RWPE2 (cell line): ENCODE measurements around the gene ZNF432.
"Not testable (repeated sequence)": the region's sequence is repeated elsewhere in the genome, so short reads cannot be mapped to it uniquely, and the experiment has no call there.

Experiments used
- ATAC-seq: fragments of 200-7000 bp; cut with Tn5 transposase; 3 replicates; pipeline ENCODE4 v1.9.1; 2021; ENCODE audit warnings: low read depth
- DNase-seq: peaks from one replicate; pipeline ENCODE4 v3.0.0-alpha.2; 2020; ENCODE audit warnings: low spot score
- H3K27ac ChIP-seq: fragments of 450-650 bp; 2 replicates; pipeline ENCODE4 v1.5.1; 2017; ENCODE audit warnings: mild to moderate bottlenecking; ENCODE audit not compliant: poor library complexity, severe bottlenecking
- H3K27me3 ChIP-seq: fragments of 250-450 bp; sonication (Bioruptor Pico); 2 replicates; pipeline ENCODE4 v1.5.1; 2021; ENCODE audit warnings: mild to moderate bottlenecking, moderate library complexity; ENCODE audit not compliant: insufficient read depth, poor library complexity, severe bottlenecking
- H3K36me3 ChIP-seq: fragments of 250-450 bp; sonication (Bioruptor Pico); 2 replicates; pipeline ENCODE4 v1.5.1; 2020; ENCODE audit warnings: low read depth, mild to moderate bottlenecking, moderate library complexity
- H3K4me1 ChIP-seq: fragments of 250-450 bp; sonication (Bioruptor Pico); 2 replicates; pipeline ENCODE4 v1.5.1; 2021; ENCODE audit warnings: mild to moderate bottlenecking, moderate library complexity; ENCODE audit not compliant: insufficient read depth, poor library complexity, severe bottlenecking
- H3K4me3 ChIP-seq: fragments of 250-450 bp; sonication (Bioruptor Pico); 2 replicates; pipeline ENCODE4 v1.5.1; 2021; ENCODE audit warnings: mild to moderate bottlenecking, moderate library complexity; ENCODE audit not compliant: severe bottlenecking
- H3K9me3 ChIP-seq: fragments of 250-450 bp; sonication (Bioruptor Pico); 2 replicates; pipeline ENCODE4 v1.5.1; 2021; ENCODE audit warnings: mild to moderate bottlenecking, moderate library complexity; ENCODE audit not compliant: severe bottlenecking
- CTCF ChIP-seq: fragments of 450-650 bp; IDR thresholded peaks from one replicate; pipeline ENCODE4 v1.5.1; 2017; ENCODE audit warnings: mild to moderate bottlenecking, moderate library complexity; ENCODE audit not compliant: poor library complexity, severe bottlenecking

The ZNF432 gene

GRCh38 chr19:52070496-52070895 lies 21.9 kb upstream of the ZNF432 start:
- H3K9me3 ChIP-seq, result peaks cover 59% of the 10 kb centered on the region
- H3K4me3 ChIP-seq, result no peak overlapping the region
- H3K27me3 ChIP-seq, result no peaks in the 10 kb centered on the region
- DNase-seq (no peak), ATAC-seq (no peak)
- no peak for TF ChIP-seq CTCF
- H3K4me1 ChIP-seq, result no peaks in the 10 kb centered on the region
- H3K36me3 ChIP-seq, result peaks cover 99% of the 10 kb centered on the region
- no peak overlapping the region for H3K27ac ChIP-seq

- Histone ChIP-seq H3K36me3 (peaks cover 99% of the 10 kb centered on the region), H3K27ac (no peak overlapping the region), H3K4me3 (no peak overlapping the region), H3K9me3 (peaks cover 67% of the 10 kb centered on the region), H3K4me1 (no peaks in the 10 kb centered on the region), H3K27me3 (no peaks in the 10 kb centered on the region)
- no peak for TF ChIP-seq CTCF
- ATAC-seq (no peak), DNase-seq (no peak)
Measured at GRCh38 chr19:52069653-52070052, 21.0 kb upstream of the ZNF432 start.

- H3K4me3 ChIP-seq, result no peak overlapping the region
- H3K36me3 ChIP-seq, result peaks cover 75% of the 10 kb centered on the region
- no peak for DNase-seq
- no peaks in the 10 kb centered on the region for H3K4me1 ChIP-seq
- TF ChIP-seq CTCF, result no peak
- H3K27me3 ChIP-seq, result no peaks in the 10 kb centered on the region
- peaks cover 64% of the 10 kb centered on the region for H3K9me3 ChIP-seq
- ATAC-seq, result no peak
- H3K27ac ChIP-seq, result no peak overlapping the region
Measured at GRCh38 chr19:52066258-52066863, 17.7 kb upstream of the ZNF432 start.

GRCh38 chr19:52065399-52065798 lies 16.8 kb upstream of the ZNF432 start:
- Histone ChIP-seq H3K4me1 (no peaks in the 10 kb centered on the region), H3K27ac (no peak overlapping the region), H3K27me3 (no peaks in the 10 kb centered on the region), H3K36me3 (peaks cover 65% of the 10 kb centered on the region), H3K4me3 (no peak overlapping the region), H3K9me3 (peaks cover 58% of the 10 kb centered on the region)
- no peak for TF ChIP-seq CTCF
- no peak for ATAC-seq
- DNase-seq, result no peak

- H3K9me3 ChIP-seq, H3K27me3 ChIP-seq, DNase-seq, H3K36me3 ChIP-seq, H3K27ac ChIP-seq, ATAC-seq, H3K4me1 ChIP-seq, H3K4me3 ChIP-seq: not testable (repeated sequence)
Measured at GRCh38 chr19:52056480-52056879, 7.8 kb upstream of the ZNF432 start.

GRCh38 chr19:52051736-52052135 lies 3.1 kb upstream of the ZNF432 start:
- not testable (repeated sequence) for H3K36me3 ChIP-seq, H3K4me1 ChIP-seq, H3K9me3 ChIP-seq, DNase-seq, H3K27ac ChIP-seq, H3K4me3 ChIP-seq, H3K27me3 ChIP-seq, ATAC-seq
